ENCODE results near the gene CTSG. TPM values are rescaled to one million over a fixed set of nuclear protein-coding genes. Genes with fewer than 3 reads are reported as not detected.
"Not testable (repeated sequence)": the region's sequence is repeated elsewhere in the genome, so short reads cannot be mapped to it uniquely, and the experiment has no call there.

CTSG gene, protein sequence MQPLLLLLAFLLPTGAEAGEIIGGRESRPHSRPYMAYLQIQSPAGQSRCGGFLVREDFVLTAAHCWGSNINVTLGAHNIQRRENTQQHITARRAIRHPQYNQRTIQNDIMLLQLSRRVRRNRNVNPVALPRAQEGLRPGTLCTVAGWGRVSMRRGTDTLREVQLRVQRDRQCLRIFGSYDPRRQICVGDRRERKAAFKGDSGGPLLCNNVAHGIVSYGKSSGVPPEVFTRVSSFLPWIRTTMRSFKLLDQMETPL
- total RNA-seq = not detected
- total RNA-seq = 0.46 to 4.3 reads per million in 2 donors

DNA sequence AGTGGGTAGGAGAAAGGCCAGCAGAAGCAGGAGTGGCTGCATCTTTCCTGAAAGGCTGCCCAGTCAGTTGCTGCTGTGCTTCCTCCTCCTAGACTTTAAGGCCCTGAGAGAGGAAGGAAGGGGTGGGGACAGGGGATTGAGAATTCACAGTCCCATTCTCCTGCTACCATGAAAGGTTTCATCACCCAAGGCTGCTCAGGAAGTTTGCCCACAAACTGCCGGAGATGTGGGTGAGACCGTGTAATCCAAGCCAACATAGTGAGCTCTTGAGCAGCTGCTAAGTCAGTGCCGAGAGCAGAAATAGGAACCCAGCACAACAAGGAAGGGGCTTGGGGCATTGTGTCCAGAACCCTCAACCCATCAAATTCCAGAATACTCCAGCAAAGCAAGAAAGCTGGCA lies at the start of gene CTSG:
Gene CTSG (minus strand): TSS at position 69 of the 400 bp plus-strand sequence. CDS start 27 bp downstream, at position 42.
- H3K4me1 Mint-ChIP-seq = peaks cover 4% of the 10 kb centered on the region
- H3K27me3 Mint-ChIP-seq = peaks cover 12% of the 10 kb centered on the region
- no peaks in the 10 kb centered on the region for H3K9me3 ChIP-seq (ENCODE audit: control insufficient read depth, low read length, poor library complexity, severe bottlenecking)
- DNase-seq = no peak
- H3K27ac Mint-ChIP-seq = no peak within 1 kb of the TSS
- H3K4me3 Mint-ChIP-seq = no peak within 1 kb of the TSS
- no peak for ATAC-seq
- H3K36me3 Mint-ChIP-seq (ENCODE audit: low read depth) = no peaks in the 10 kb centered on the region

DNA sequence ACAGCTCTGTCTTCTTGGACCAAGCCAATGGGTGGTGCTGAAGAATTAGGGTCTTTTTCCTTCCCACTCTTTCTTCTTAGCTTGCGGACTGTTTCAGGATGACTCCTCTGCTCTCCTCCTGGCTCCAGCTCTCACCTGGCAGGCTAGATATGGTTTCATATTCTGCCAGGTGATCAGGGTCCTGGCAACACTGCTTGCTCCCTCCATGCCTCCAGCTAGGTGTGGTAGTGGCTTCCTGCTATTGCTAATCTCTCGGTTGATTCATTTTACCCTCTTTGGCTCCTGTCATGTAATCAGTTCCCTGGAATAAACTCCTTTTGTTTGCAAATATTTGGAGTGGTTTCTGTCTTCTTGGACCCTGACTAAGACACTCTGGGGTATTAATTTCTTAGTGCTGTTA lies 37.7 kb upstream of the CTSG start:
- no peak overlapping the region for H3K4me3 Mint-ChIP-seq
- DNase-seq (no peak), ATAC-seq (no peak)
- no peaks in the 10 kb centered on the region for H3K9me3 ChIP-seq (ENCODE audit: control insufficient read depth, low read length, poor library complexity, severe bottlenecking)
- peaks cover under 1% of the 10 kb centered on the region for H3K4me1 Mint-ChIP-seq
- H3K27ac Mint-ChIP-seq = no peak overlapping the region
- H3K27me3 Mint-ChIP-seq = no peaks in the 10 kb centered on the region
- no peaks in the 10 kb centered on the region for H3K36me3 Mint-ChIP-seq (ENCODE audit: low read depth)

DNA sequence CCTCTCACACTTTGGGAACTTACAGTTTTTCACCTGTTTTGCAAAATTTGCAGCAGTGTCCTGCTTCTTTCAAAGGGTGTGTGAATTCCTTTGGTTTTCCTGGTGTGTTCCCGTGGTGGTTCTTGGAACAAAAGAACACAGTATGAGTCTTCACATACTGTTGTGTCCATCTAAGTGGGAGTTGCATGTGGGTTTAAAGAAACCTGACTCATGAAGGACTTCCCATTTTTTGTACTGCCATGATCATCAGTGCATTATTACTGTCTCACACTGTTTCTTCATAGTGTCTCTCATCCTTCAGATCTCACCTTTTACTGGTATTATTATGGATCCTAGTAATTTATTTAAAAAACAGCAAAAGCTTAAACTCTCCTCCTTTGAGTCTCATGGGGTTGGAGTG lies 37.2 kb upstream of the CTSG start:
- no peak for ATAC-seq

GRCh38 chr14:24612196-24612595 lies 36.1 kb upstream of the CTSG start:
- DNase-seq (no peak), ATAC-seq (no peak)
- Mint-ChIP-seq H3K27ac (no peak overlapping the region), H3K4me1 (peaks cover 5% of the 10 kb centered on the region), H3K4me3 (no peak overlapping the region), H3K36me3 (ENCODE audit: low read depth) (no peaks in the 10 kb centered on the region), H3K27me3 (no peaks in the 10 kb centered on the region)
- no peaks in the 10 kb centered on the region for H3K9me3 ChIP-seq (ENCODE audit: control insufficient read depth, low read length, poor library complexity, severe bottlenecking)

More for the DNA sequence above, 37.2 kb upstream of the CTSG start:
- no peak overlapping the region for H3K27ac Mint-ChIP-seq
- H3K4me3 Mint-ChIP-seq = no peak overlapping the region
- H3K36me3 Mint-ChIP-seq (ENCODE audit: low read depth) = no peaks in the 10 kb centered on the region
- no peaks in the 10 kb centered on the region for H3K9me3 ChIP-seq (ENCODE audit: control insufficient read depth, low read length, poor library complexity, severe bottlenecking)
- DNase-seq = no peak
- peaks cover 2% of the 10 kb centered on the region for H3K4me1 Mint-ChIP-seq
- H3K27me3 Mint-ChIP-seq = no peaks in the 10 kb centered on the region

- no peaks in the 10 kb centered on the region for H3K36me3 Mint-ChIP-seq (ENCODE audit: low read depth)
- peaks cover 11% of the 10 kb centered on the region for H3K4me1 Mint-ChIP-seq
- peaks cover 9% of the 10 kb centered on the region for H3K27me3 Mint-ChIP-seq
- ATAC-seq (no peak), DNase-seq (no peak)
- H3K27ac Mint-ChIP-seq = no peak within 1 kb of the TSS
- H3K9me3 ChIP-seq (ENCODE audit: control insufficient read depth, low read length, poor library complexity, severe bottlenecking) = no peaks in the 10 kb centered on the region
- no peak within 1 kb of the TSS for H3K4me3 Mint-ChIP-seq
Observed at GRCh38 chr14:24609655-24610344, 33.8 kb upstream of the CTSG start, which contains the start of gene GZMH. Gene GZMH, minus strand, starts transcription at chr14:24609685. Its CDS starts 72 bp downstream, at chr14:24609613.

GRCh38 chr14:24607635-24608514 lies 31.8 kb upstream of the CTSG start:
- H3K27ac Mint-ChIP-seq = peak overlapping the region; percentile 61
- H3K4me3 Mint-ChIP-seq = no peak overlapping the region
- H3K4me1 Mint-ChIP-seq = peaks cover 11% of the 10 kb centered on the region
- no peak for DNase-seq
- ATAC-seq = no peak
- H3K36me3 Mint-ChIP-seq (ENCODE audit: low read depth) = no peaks in the 10 kb centered on the region
- peaks cover 18% of the 10 kb centered on the region for H3K27me3 Mint-ChIP-seq
- H3K9me3 ChIP-seq (ENCODE audit: control insufficient read depth, low read length, poor library complexity, severe bottlenecking) = no peaks in the 10 kb centered on the region

DNA sequence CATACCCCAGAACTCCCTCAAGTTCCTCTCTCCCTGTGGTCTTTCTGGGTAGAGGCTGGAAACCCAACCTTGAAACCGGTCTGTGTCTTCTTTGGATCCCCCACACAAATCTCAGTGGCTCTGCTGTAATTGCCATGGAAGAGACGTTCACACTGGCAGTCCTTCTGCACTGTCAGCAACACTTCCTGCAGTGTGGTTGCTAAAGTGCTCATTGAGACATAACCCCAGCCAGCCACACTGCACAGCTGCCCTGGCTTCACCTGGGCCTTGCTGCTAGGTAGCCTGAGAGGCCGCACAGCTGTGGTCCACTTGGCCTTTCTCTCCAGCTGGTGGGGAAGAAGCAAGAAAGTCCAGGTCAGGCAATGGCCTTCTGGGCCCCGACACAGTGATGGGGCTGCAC lies 31.0 kb upstream of the CTSG start:
- Mint-ChIP-seq H3K27ac (peak overlapping the region; percentile 61), H3K4me3 (no peak overlapping the region), H3K36me3 (ENCODE audit: low read depth) (no peaks in the 10 kb centered on the region), H3K27me3 (peaks cover 19% of the 10 kb centered on the region), H3K4me1 (peaks cover 11% of the 10 kb centered on the region)
- no peak for DNase-seq
- no peaks in the 10 kb centered on the region for H3K9me3 ChIP-seq (ENCODE audit: control insufficient read depth, low read length, poor library complexity, severe bottlenecking)
- ATAC-seq = no peak

DNA sequence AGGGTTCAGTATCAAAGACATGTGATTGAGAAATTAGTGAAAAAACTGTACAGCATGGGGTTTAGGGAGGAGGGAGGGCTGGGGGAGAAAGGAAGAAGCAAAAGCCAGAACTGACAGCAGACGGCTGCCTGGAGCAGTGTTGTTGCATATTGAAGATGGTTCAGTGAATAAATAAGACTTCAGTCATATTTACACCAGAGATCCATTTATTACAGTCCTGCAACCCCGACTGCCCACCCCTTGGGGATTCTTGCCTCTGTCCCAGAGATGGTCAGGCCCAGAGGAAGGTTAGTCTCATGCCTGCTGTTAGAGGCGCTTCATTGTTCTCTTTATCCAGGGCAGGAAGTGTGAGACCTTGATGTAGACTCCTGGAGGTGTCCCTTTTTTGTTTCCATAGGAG lies 30.2 kb upstream of the CTSG start:
- no peak for DNase-seq
- Mint-ChIP-seq H3K27me3 (peaks cover 23% of the 10 kb centered on the region), H3K36me3 (ENCODE audit: low read depth) (no peaks in the 10 kb centered on the region), H3K4me1 (peaks cover 11% of the 10 kb centered on the region), H3K27ac (peak overlapping the region; percentile 56), H3K4me3 (no peak overlapping the region)
- no peaks in the 10 kb centered on the region for H3K9me3 ChIP-seq (ENCODE audit: control insufficient read depth, low read length, poor library complexity, severe bottlenecking)
- no peak for ATAC-seq

DNA sequence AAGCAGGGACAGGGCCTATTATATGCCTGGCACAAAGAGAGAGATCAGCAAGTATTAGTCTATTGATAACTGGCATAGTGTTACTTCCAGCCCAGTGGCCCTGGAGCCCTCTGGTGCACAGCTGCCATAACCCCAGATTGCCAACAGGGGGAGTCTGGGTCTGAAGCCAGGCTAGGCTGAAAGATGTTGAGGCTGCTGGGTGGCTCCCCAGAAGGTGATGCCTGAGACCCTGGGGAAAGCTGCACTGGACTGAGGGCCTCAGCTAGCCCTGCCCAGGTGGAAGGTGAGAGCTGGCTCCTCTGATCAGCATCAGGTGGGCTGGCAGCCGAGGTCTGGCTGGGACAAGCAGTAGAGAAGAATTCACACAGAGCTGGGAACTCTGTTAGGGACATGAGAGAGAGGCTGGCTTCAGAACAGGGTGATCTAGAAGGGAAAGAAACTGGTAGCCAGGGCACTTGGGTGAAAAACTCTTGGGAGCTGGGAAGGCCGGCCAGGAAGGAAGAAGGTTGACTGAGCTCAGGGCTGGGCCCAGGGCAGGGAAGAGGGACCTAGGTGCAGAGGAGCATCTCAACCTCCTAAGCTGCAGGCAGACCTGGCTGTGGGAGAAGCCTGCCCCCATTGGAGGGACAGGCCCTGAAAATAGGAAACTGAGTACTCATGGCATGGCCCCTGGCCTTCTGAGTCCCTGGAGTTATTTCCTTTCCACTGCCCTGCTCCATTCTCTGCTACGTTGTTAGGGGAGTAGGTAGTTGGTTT lies 29.6 kb upstream of the CTSG start:
- peak overlapping the region; percentile 15 for H3K4me3 Mint-ChIP-seq

GRCh38 chr14:24597403-24597802 lies 21.4 kb upstream of the CTSG start:
- no peaks in the 10 kb centered on the region for H3K4me1 Mint-ChIP-seq
- H3K4me3 Mint-ChIP-seq = no peak overlapping the region
- DNase-seq (no peak), ATAC-seq (no peak)
- no peaks in the 10 kb centered on the region for H3K9me3 ChIP-seq (ENCODE audit: control insufficient read depth, low read length, poor library complexity, severe bottlenecking)
- H3K27ac Mint-ChIP-seq = no peak overlapping the region
- peaks cover 3% of the 10 kb centered on the region for H3K36me3 Mint-ChIP-seq (ENCODE audit: low read depth)
- H3K27me3 Mint-ChIP-seq = peaks cover 12% of the 10 kb centered on the region

More for the DNA sequence above, 29.6 kb upstream of the CTSG start:
- DNase-seq (peak in 2 of 3 donors; percentile 18 to 53), ATAC-seq (peak; percentile 88)
- no peaks in the 10 kb centered on the region for H3K9me3 ChIP-seq (ENCODE audit: control insufficient read depth, low read length, poor library complexity, severe bottlenecking)
- peaks cover 24% of the 10 kb centered on the region for H3K27me3 Mint-ChIP-seq
- H3K4me1 Mint-ChIP-seq = peaks cover 11% of the 10 kb centered on the region
- H3K27ac Mint-ChIP-seq = peak overlapping the region; percentile 56
- H3K36me3 Mint-ChIP-seq (ENCODE audit: low read depth) = no peaks in the 10 kb centered on the region

GRCh38 chr14:24595073-24595808 lies 19.2 kb upstream of the CTSG start:
- no peak for DNase-seq
- ATAC-seq = no peak
- peaks cover 1% of the 10 kb centered on the region for H3K36me3 Mint-ChIP-seq (ENCODE audit: low read depth)
- H3K9me3 ChIP-seq (ENCODE audit: control insufficient read depth, low read length, poor library complexity, severe bottlenecking) = no peaks in the 10 kb centered on the region
- no peak overlapping the region for H3K27ac Mint-ChIP-seq
- no peak overlapping the region for H3K4me3 Mint-ChIP-seq
- H3K4me1 Mint-ChIP-seq = no peaks in the 10 kb centered on the region
- H3K27me3 Mint-ChIP-seq = peaks cover 2% of the 10 kb centered on the region

GRCh38 chr14:24591004-24591403 lies 15.0 kb upstream of the CTSG start:
- H3K36me3 Mint-ChIP-seq (ENCODE audit: low read depth); DNase-seq; H3K27ac Mint-ChIP-seq; H3K27me3 Mint-ChIP-seq; ATAC-seq; H3K4me1 Mint-ChIP-seq; H3K4me3 Mint-ChIP-seq; H3K9me3 ChIP-seq (ENCODE audit: control insufficient read depth, low read length, poor library complexity, severe bottlenecking): not testable (repeated sequence)

All from T-helper 17 cell (primary cell).